HG03103 (cell line): ENCODE measurements around the gene ATG2B.

Experiments used
- ATAC-seq: cut with Tn5 transposase; IDR thresholded peaks from one replicate; pipeline ENCODE4 v1.9.1; 2021; ENCODE audit warnings: low read depth; ENCODE audit not compliant: unreplicated experiment

ATG2B gene, protein sequence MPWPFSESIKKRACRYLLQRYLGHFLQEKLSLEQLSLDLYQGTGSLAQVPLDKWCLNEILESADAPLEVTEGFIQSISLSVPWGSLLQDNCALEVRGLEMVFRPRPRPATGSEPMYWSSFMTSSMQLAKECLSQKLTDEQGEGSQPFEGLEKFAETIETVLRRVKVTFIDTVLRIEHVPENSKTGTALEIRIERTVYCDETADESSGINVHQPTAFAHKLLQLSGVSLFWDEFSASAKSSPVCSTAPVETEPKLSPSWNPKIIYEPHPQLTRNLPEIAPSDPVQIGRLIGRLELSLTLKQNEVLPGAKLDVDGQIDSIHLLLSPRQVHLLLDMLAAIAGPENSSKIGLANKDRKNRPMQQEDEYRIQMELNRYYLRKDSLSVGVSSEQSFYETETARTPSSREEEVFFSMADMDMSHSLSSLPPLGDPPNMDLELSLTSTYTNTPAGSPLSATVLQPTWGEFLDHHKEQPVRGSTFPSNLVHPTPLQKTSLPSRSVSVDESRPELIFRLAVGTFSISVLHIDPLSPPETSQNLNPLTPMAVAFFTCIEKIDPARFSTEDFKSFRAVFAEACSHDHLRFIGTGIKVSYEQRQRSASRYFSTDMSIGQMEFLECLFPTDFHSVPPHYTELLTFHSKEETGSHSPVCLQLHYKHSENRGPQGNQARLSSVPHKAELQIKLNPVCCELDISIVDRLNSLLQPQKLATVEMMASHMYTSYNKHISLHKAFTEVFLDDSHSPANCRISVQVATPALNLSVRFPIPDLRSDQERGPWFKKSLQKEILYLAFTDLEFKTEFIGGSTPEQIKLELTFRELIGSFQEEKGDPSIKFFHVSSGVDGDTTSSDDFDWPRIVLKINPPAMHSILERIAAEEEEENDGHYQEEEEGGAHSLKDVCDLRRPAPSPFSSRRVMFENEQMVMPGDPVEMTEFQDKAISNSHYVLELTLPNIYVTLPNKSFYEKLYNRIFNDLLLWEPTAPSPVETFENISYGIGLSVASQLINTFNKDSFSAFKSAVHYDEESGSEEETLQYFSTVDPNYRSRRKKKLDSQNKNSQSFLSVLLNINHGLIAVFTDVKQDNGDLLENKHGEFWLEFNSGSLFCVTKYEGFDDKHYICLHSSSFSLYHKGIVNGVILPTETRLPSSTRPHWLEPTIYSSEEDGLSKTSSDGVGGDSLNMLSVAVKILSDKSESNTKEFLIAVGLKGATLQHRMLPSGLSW (N-terminal part only)

DNA sequence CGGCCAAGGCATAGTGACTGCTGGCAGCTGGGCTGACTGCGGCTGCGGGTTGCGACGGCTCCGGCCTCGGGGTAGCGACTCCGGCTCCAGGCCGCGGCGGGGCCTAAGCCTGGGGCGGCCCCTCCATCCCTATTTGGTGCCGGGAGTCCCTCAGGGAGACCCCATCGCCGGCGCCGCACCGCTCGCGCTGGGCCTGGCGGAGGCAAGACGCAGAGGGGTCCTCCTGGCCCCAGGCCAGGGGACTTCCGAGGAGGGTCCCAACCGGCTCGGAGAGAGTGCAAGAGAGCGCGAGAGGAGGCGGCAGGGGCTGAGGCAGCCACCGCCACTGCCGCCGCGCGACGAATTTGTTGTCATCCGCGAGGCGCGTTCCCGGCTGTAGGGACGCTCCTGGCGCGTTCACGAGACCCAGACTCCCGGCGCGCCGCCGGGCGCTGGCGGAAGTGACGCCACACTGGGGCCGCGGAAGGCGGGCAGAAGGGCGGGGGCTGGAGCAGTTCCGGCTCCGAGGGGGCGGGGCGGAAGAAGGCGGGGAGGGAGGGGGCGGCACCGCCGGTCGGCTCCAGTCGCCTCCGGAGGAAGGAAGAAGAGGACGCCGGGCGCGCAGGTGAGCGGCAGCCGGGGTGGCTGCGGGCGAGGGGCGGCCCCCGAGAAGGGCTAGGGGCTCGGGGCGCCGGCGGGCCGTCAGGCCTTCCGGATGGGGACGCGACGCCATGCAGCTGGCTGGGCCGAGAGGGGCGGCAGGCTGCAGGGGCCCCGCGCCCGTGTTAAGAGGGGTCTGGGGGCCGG lies at the start of gene ATG2B, which contains the start of gene GSKIP:
Gene ATG2B, minus strand, starts transcription at position 377 of the 786 bp plus-strand sequence. Its CDS starts 365 bp downstream, at position 12.
Gene GSKIP, plus strand, starts transcription at position 562 of the 786 bp plus-strand sequence. CDS start 18,722 bp downstream, outside the sequence.
- peak; percentile 62 for ATAC-seq

DNA sequence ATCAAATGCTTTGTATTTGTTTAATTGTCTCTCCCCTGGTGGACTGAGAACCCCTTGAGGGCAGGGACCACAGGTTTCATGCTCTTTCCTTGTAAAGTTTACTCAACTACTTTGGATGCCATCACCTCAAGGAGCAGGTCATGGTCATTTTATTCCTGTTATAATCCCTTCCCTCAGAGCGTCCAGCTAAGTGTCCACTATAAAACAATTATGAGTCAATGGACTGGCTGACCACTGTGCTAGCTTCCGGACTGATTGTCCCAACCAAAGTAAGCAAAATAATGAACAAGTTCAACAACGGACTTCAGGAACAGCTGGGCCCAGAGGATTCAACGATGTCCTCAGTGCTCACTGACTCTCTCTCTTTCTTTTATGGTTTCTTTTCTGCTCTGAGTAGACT lies 47.0 kb upstream of the ATG2B start:
- ATAC-seq, result no peak

DNA sequence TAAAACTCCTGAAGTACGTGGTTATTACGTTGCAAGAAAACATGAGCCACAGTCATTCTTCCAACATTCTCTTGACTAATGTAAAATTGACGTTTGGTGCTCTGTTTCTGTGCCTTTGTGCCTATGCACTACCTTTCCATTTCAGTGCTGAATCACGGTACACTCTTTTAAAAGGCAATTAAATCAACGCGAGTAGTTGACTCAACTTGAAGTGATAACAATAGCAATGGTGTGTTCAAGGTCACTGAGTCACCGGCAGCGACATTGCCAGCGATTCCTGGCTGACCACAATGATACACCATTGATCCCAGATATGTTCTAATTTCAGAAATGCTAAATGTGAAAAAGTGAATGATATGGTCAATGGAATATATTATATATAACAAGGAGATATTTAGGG lies 46.6 kb upstream of the ATG2B start:
- ATAC-seq, result no peak

DNA sequence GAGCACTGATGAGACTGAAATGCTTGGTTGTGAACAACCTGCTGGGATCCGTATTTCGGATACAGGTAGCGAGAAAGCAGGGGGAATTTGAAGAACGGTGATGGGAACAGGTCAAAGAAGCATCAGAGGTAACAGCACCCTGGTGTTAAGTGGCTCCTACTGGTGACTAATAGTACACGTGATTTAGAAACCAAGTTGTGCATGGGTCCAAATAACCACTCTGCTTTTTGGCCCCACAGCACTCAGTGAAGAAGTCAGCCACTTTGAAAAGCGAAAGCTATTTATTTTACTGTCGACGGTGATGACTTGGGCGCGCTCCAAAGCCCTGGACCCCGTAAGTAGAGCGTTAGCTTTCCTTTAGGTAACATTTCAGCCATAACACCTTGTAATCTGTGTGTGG lies 45.5 kb upstream of the ATG2B start:
- no peak for ATAC-seq

DNA sequence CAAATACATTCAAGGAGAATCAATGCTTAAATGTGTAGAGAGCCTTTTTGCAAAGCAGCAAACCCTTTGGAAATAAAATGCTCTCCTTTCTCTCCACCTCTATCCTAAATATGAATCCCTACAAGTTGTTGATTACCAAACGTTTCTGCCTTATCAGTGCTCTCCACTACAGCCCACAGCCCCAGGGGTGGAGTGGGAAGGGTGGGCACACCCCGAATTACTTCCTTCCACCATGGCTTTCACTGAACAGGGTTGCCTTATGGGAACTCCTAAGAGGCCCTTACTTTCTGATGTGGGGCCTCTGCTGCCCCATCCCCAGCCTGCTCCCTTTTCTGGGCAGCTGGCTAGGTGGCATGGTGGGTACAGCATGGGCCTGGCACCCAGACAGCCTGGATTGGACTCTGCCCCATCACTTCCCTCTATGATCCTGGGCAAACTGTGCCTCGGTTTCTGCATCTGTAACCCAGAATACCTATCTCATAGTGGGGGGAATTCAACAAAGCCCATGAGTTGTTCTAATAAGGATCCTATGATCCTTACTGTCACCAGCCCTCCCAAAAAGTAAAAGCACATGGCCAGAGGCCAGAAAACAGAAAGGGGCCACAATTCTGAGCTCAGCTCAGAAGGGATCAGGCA lies 44.9 kb upstream of the ATG2B start:
- ATAC-seq, result no peak

DNA sequence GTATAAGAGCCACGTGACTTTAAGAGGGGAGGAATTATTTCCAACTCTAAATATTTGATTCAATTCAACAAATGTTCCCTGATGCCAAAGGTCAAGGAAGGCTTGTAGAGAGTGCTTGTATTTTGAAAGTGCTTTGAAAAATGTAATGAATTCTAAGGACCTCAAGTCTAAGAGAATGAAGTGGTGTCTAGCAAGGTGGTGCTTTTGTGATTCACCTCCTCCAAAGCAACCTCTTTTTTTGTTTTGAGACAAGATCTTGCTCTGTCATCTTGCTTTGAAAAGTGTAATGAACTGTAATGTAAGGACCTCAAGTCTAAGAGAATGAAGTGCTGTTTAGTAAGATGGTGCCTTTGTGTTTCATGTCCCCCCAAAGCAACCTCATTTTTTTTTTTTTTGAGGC lies 42.5 kb upstream of the ATG2B start:
- ATAC-seq, result no peak

DNA sequence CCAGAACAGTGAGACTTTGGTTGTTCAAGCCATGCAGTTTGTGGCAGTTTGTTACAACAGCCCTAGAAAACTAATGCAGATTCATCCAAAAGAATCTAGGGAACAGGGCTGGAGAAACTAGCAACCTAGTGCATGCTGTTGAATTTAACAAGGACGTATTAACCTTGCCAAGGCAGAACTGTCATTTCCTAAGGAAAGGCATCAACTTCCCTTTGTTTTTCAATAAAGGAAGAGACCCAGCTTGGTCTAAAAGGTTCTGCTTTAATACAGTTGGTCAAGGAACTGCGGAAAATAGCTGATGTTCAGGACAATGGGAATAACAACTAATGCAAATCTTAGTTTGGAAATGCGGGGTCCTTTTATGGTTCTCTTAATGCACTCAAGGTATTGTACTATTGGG lies 40.3 kb upstream of the ATG2B start:
- no peak for ATAC-seq

DNA sequence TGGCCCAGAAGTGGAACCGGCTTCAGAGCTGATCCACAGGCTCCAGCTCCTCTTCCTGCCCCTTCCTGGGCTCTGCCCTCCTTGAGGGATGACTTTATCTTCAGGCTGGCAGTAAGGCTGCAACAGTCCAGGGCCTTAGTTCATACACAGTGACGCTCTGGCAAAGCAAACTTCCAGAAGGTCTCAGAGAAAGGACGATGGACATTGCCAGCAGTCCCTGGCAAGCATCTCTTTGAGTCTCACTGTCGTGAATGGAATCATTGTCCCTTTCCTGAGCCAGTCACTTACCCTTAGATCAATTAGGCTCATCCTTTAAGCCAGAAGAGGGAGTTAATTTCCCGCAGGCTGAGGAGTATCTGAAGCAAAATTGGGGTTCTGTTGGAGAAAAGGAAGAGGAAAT lies 37.4 kb upstream of the ATG2B start:
- ATAC-seq, result no peak

DNA sequence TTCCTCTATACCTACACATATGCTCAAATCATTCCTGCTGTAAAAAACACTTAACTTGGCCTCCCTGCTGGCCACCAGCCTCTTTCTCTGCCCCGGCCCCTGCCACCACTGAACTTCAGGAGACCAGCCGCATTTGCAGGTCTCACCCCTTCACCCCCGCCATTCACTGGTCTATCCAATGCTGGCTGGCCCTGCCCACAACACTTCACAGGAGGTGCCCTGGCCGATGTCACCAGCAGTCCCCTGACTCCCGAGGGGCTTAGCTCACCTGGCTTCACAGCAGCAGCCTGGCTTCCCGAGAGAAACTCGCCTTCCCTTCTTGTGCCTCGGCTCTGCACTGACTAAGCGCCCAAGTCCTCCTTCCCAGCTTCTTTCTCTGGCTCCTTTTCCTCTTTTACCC lies 36.3 kb upstream of the ATG2B start:
- ATAC-seq, result no peak

DNA sequence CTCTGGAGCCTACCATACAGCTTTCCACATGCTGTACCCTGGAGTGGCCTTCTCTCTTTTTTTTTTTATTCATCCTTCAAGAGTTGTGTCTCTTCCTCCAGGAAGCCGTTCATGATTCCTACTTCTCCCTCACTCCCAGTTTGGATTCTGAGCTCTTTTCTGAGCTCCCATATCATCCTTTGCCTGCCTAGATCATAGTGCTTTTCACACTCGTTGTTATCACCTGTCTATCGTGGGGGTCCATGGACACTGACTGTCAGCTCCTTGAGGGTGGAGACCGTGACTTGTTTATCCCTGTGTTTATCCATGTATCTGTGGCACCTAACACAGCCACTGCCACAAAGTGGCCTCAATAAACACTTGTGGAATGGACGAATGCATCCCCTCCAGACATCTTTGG lies 35.8 kb upstream of the ATG2B start:
- ATAC-seq, result no peak

DNA sequence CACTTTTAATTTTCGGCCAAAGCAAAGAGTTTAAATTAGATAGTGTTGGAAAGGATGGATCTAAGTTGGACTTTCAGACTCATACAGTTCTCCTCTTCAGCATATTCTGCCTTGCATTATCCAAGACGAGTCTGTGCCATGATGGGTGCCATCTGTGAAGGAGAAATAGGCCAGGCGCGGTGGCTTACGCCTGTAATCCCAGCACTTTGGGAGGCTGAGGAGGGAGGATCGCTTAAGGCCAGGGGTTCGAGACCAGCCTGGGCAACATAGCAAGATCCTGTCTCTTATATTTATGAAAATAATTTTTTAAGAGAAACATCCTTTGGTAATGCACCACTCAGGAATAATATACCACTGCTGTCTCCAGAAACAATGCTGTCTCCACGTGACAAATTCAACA lies 35.3 kb upstream of the ATG2B start:
- no peak for ATAC-seq

DNA sequence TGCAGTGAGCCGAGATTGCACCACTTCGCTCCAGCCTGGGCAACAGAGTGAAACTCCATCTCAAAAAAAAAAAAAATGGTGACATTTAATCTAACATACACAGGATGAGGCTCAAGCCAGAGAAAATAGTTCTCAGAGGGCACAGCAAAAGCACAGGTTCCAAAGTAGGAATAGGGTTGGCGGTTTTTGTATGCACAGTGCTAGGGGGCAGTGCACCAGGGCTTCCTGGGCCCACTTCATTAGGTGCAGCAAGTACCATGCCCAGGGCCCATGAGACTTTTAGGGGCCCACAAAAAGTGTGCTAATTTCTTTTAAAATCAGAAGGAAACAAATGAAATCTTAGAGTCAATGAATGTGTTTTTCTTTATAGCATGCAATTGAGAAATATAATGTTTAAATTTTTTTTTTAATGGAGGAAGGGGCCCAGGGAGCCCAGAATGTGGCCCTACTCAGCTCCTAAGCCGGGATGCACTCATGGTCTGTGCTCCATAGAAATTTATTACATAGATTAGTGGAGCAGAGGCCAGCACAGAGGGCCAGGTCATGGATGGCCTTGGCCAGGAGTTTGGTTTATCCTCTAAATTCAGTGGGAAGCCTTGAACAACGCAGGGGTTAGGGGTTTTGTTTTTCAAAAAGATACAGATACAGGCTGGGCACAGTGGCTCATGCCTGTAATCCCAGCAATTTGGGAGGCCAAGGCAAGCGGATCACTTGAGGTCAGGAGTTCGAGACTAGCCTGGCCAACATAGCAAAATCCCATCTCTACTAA lies 31.1 kb upstream of the ATG2B start:
- no peak for ATAC-seq

DNA sequence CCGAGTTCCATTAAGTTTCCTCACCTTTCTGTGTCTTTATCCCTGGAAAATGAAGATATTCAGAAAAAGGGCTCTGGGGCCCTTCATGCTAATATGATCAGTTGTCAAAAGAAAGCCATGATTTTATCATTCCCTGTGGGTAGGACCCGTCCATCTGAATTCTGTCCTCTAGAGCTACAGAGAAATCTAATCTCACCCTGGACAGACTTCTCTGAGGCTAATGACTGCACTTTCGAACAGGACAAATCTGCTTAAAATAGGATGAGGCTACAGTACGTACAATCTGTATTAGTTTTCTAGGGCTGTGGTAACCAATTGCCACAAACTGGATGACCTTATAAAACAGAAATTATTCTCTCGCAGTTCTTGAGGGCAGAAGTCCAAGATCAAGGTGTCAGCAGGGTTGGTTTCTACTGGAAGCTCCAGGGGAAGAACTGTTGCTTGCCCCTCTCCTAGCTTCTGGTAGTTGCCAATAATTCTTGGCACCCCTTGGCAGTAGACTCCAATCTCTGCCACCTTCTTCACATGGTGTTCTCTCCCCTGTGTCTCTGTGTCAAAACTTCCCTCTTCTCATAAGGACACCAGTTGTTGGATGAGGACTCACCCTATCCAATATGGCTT lies 30.0 kb upstream of the ATG2B start:
- ATAC-seq, result no peak

DNA sequence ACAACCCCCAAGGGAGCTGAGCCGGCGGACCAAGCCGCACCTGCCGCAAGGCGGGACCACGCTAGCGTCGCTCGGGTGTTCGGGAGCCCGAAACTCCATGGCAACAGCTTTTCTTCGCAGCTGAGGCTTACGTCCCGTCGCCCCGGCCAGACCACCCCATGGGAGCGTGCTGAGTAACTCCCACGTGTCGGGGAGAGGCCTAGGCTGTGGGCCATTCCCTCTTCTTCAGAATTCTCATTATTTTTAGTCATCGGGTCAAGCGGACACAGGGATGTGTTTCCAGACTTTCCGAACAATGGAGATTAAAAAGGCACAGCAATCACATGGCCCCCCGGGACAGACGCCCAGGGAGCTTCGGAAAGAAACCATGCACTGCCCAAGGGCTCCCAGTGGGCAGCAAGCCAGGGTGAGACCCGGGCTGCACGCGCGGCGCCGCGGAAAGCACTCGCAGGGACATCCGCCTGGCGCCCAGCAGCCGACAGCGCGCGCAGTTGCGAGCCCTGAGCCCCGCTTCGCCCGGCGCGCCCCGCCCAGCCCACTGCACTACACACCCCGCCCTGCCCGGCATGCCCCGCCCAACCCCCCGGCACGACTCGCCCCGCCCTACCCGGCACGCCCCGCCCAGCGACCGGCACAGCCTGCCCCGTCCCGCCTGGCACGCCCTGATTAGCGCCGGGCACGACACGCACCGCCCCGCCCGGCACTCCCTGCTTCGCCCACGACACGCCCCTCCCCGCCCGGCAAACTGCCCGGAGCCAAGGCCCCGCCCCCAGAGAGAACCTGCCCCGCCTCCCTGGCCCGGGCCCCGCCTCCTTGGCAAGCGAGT lies 28.4 kb upstream of the ATG2B start:
- peak; percentile 82 for ATAC-seq

DNA sequence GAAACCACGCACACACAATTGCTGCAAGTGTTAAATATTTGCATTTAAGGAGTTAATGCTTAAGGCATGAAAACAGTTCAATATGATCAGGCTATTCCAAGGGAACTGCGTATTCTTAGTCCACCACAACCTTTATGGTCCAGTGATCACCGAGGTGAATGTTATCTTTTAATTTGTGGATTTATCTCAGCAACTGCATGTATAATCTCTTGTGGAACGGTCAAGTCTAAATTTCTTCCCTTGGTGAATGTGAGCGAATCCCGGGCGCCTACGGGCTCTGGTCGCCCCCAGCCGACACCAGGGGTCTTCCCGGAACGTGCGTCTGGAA lies 27.8 kb upstream of the ATG2B start:
- ATAC-seq, result no peak

DNA sequence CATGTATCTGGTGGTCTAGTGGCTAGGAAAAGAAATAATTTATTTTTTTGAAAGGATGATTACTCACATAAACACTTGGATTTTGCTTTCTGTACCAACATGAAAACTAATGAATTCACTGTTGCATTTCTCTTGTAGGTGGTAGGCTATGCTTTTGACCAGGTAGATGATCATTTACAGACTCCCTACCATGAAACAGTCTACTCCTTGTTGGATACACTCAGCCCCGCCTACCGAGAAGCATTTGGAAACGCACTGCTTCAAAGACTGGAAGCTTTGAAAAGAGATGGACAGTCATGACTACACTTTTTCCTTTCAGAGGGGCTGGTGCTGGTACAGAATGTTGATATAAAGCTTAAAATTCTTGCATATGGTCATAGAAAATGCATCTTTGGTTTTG lies 22.2 kb upstream of the ATG2B start:
- no peak for ATAC-seq

DNA sequence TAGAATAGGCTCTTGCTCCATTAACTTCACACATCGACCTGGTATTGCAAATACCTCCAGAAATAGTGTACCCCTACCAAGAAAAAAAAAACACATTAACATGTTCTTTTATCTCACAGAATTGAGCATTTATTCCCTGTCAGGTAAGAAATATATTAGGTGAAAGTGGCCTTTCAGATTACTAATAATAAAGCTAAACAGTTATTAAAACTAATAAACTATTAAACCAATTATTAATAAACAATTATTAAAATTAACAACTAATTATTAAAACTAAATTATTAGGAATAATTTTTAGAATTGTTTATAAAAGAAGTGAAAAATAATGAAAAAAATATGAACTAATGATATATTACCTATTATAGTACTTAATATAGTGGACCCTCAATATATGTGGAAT lies 21.6 kb upstream of the ATG2B start:
- ATAC-seq, result no peak

DNA sequence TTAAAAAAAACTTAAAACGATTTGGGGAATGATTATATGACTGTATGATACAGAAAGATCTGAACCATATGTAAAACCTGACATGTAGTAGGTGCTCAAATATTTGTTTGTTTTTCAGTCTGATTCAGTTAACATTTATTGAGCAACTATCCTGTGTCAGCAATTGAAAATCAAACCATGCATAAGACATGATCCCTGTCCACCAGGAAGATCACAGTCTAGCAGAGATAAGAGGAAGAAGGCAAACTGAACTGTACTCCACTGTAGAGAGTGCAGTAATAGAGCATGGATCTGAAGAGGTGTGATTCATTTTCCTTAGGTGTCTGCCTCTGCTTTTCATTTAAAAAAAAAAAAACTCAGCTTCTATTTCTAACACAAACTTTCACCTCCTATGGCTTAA lies 20.9 kb upstream of the ATG2B start:
- ATAC-seq, result no peak
